T-helper 22 cell (primary cell): ENCODE measurements around the gene ZNF469.

Experiments used
- DNase-seq: peaks from one replicate; pipeline ENCODE4 v3.0.0-alpha.2; 2020; ENCODE audit warnings: low read depth

The ZNF469 gene

GRCh38 chr16:88376835-88377726, 5.7 kb upstream of the ZNF469 start:
- no peak for DNase-seq

GRCh38 chr16:88377961-88378360, 4.8 kb upstream of the ZNF469 start:
- no peak for DNase-seq

- DNase-seq = no peak
These were observed 4.4 kb upstream of the ZNF469 start for GRCh38 chr16:88378401-88378800.

GRCh38 chr16:88378836-88379693, 3.7 kb upstream of the ZNF469 start:
- DNase-seq = no peak

- no peak for DNase-seq
These were observed 3.1 kb upstream of the ZNF469 start for GRCh38 chr16:88379694-88380040.

GRCh38 chr16:88380099-88380498, 2.7 kb upstream of the ZNF469 start:
- DNase-seq = no peak

- no peak for DNase-seq
These were observed 2.1 kb upstream of the ZNF469 start for GRCh38 chr16:88380619-88381018.

GRCh38 chr16:88381820-88382451, 823 bp upstream of the ZNF469 start:
- no peak for DNase-seq

GRCh38 chr16:88383401-88384221, 852 bp downstream of the ZNF469 start:
- no peak for DNase-seq

- no peak for DNase-seq
These were observed 1.7 kb downstream of the ZNF469 start for GRCh38 chr16:88384222-88385111.

- DNase-seq = no peak
These were observed 2.4 kb downstream of the ZNF469 start for GRCh38 chr16:88385112-88385594.

- DNase-seq = no peak
These were observed 3.4 kb downstream of the ZNF469 start for GRCh38 chr16:88385831-88386815.

GRCh38 chr16:88387180-88387765, 4.5 kb downstream of the ZNF469 start:
- DNase-seq = no peak

GRCh38 chr16:88387941-88388627, 5.3 kb downstream of the ZNF469 start:
- DNase-seq = no peak

- no peak for DNase-seq
These were observed 6.4 kb downstream of the ZNF469 start for GRCh38 chr16:88389191-88389590.

- DNase-seq = no peak
These were observed 6.9 kb downstream of the ZNF469 start for GRCh38 chr16:88389621-88390160.

- no peak for DNase-seq
These were observed 7.5 kb downstream of the ZNF469 start for GRCh38 chr16:88390265-88390664.

- DNase-seq = no peak
These were observed 8.0 kb downstream of the ZNF469 start for GRCh38 chr16:88390735-88391134.
